ENCODE results near the gene ABCA1. TPM values are rescaled to one million over a fixed set of nuclear protein-coding genes. Genes with fewer than 3 reads are reported as not detected.

ABCA1 gene
- total and polyA plus RNA-seq, 10 of the 15 experiments (the other 5 are each of a cell fraction or from before 2014, with no cell fraction given): 0.01 to 0.56 (median 0.16) TPM

DNA sequence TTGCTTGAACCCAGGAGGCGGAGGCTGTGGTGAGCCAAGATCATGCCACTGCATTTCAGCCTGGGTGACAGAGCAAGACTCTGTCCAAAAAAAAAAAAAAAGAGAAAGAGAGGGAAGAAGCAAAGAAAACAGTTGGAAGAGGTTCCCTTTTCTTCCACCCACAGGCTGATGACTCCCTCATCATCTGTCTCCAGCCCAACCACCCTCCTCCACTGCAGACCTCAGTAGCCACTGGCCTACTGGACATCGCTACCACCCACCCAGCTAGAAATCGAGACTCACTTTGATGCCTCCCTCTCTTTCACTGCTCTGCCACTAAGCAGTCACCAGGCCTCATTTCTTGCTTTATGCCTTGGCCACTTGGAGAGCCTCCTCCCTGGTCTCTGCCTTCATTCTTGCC, 92.8 kb downstream of the ABCA1 start (continued):
- TF ChIP-seq, protein P1, sequence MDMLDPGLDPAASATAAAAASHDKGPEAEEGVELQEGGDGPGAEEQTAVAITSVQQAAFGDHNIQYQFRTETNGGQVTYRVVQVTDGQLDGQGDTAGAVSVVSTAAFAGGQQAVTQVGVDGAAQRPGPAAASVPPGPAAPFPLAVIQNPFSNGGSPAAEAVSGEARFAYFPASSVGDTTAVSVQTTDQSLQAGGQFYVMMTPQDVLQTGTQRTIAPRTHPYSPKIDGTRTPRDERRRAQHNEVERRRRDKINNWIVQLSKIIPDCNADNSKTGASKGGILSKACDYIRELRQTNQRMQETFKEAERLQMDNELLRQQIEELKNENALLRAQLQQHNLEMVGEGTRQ (IDR thresholded peaks at IDR 0.05; ENCODE audit: borderline replicate concordance, low read depth, low read length): no peak
- no peak for TF ChIP-seq CREB1 (IDR thresholded peaks at IDR 0.05; ENCODE audit: low read depth)
- TF ChIP-seq RELA (IDR thresholded peaks at IDR 0.05; ENCODE audit: borderline replicate concordance, partially characterized antibody): no peak
- no peak for TF ChIP-seq SP1 (IDR thresholded peaks at IDR 0.05; ENCODE audit: low read depth, low read length)
- no peak for TF ChIP-seq E4F1 (IDR thresholded peaks at IDR 0.05; ENCODE audit: borderline replicate concordance, partially characterized antibody)
- no peak for TF ChIP-seq ETV6 (conservative IDR thresholded peaks at IDR 0.05 in 1 of 2, IDR thresholded peaks at IDR 0.05 in 1 of 2; ENCODE audit: borderline replicate concordance in 1 of 2, low read depth in 1 of 2)
- TF ChIP-seq BCL11A (IDR thresholded peaks at IDR 0.05; ENCODE audit: low read depth, low read length): no peak

DNA sequence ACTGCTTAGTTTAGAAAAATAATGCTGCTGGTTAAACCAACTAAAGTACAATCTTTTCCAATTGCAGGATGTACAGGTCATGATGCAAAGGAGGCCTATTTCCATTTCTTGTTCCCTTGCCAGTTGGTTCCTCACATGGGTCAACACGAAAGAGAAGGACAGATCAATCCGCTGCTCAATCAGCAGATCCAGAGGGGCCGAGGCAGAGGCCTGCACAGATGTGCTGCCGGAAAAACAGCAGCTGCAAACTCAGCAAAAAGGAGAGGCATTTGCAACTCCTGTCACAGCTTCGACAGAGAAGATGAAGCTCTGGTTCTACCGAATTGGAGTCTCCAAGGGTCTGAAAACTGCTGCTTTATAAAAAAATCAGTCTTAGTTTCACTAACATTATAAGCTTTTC, 94.3 kb downstream of the ABCA1 start:
- H2AFZ ChIP-seq (ENCODE audit: control insufficient read depth, low read depth, low read length): no peak overlapping the region
- FAIRE-seq: no peak
- no peak overlapping the region for H3K4me3 ChIP-seq
- intact Hi-C loops (cut with micrococcal nuclease; ENCODE audit: unreplicated experiment) (no loop called here), in situ Hi-C loops (cut with MboI) (no loop called here)
- BruUV-seq (replicated peaks): no TSS peak
- H3K4me1 ChIP-seq (ENCODE audit: control insufficient read depth, insufficient read depth, low read length): no peaks in the 10 kb centered on the region
- DNase-seq (ENCODE audit: low read depth, low spot score): no peak
- H3K27me3 ChIP-seq (replicated peaks in 1 of 2; ENCODE audit: control insufficient read depth in 2 of 2, insufficient read depth in 2 of 2, low read length in 1 of 2): no peaks in the 10 kb centered on the region; a peak in 1 of 4 replicates
- no peaks in the 10 kb centered on the region for H3K36me3 ChIP-seq (ENCODE audit: control insufficient read depth in 2 of 2, insufficient read depth in 2 of 2, low read length in 1 of 2)
- CTCF ChIA-PET: no interaction called here
- POLR2A ChIA-PET: no interaction called here
- WGBS (ENCODE audit: insufficient coverage, insufficient replicate concordance, low lambda C conversion rate, missing lambda C conversion rate): 27% methylated on average over 6 of the region's 6 CpGs
- no peaks in the 10 kb centered on the region for H4K20me1 ChIP-seq (ENCODE audit: control insufficient read depth, insufficient read depth)
- RAD21 ChIA-PET (ENCODE audit: unreplicated experiment): no interaction called here
- H3K9ac ChIP-seq (ENCODE audit: control insufficient read depth, insufficient read depth, low read length): no peak overlapping the region
- ATAC-seq: no peak
- SMC1A ChIA-PET (ENCODE audit: uncharacterized antibody, unreplicated experiment): no interaction called here
- H3K27ac ChIP-seq (ENCODE audit: control insufficient read depth, insufficient read depth): no peak overlapping the region
- H3K79me2 ChIP-seq (ENCODE audit: control insufficient read depth, insufficient read depth, low read length): no peaks in the 10 kb centered on the region
- no peaks in the 10 kb centered on the region for H3K9me3 ChIP-seq (replicated peaks; ENCODE audit: control insufficient read depth, insufficient read depth, low read length)
- H3K4me2 ChIP-seq (ENCODE audit: control insufficient read depth, insufficient read depth): no peak overlapping the region
- TF ChIP-seq ZNF24 (IDR thresholded peaks at IDR 0.05) (no peak), CBX5 (IDR thresholded peaks at IDR 0.05; ENCODE audit: low read depth) (no peak), TARDBP (IDR thresholded peaks at IDR 0.05; ENCODE audit: borderline replicate concordance) (no peak), TBL1XR1 (IDR thresholded peaks at IDR 0.05; ENCODE audit: low read depth, low read length) (no peak), TCF12 (IDR thresholded peaks at IDR 0.05; ENCODE audit: low read depth, low read length) (no peak), E2F8 (IDR thresholded peaks at IDR 0.05; ENCODE audit: low read depth, partially characterized antibody) (no peak), ATF3 (IDR thresholded peaks at IDR 0.05; ENCODE audit: borderline replicate concordance, extremely low read depth, low read depth, low read length) (no peak), IRF3 (IDR thresholded peaks at IDR 0.05) (no peak), STAT3 (IDR thresholded peaks at IDR 0.05; ENCODE audit: low read depth, low read length) (no peak), PAX8 (IDR thresholded peaks at IDR 0.05) (no peak)
